Astrocyte of the cerebellum (primary cell): ENCODE measurements around the gene ZNF579.
"Not testable (repeated sequence)": the region's sequence is repeated elsewhere in the genome, so short reads cannot be mapped to it uniquely, and the experiment has no call there.

Source experiments
- DNase-seq: peaks from one replicate; pipeline ENCODE4 v3.0.0-alpha.2; 2011; ENCODE audit warnings: low read depth
- H3K4me3 ChIP-seq: 2 replicates; pipeline ENCODE4 v1.5.1; 2011; ENCODE audit warnings: mild to moderate bottlenecking, low read depth, low read length, moderate library complexity
- in situ Hi-C: cut with HindIII; loops from 2 replicates; pipeline ENCODE4 v1.10.0; 2017; ENCODE audit warnings: low sequenced_read_pairs
- TF ChIP-seq, protein P1 (sequence below): IDR thresholded peaks from 2 replicates; pipeline ENCODE4 v1.5.1; 2012; ENCODE audit warnings: low read length, low read depth, moderate library complexity, mild to moderate bottlenecking; ENCODE audit errors: missing control alignments

ZNF579 gene

DNA sequence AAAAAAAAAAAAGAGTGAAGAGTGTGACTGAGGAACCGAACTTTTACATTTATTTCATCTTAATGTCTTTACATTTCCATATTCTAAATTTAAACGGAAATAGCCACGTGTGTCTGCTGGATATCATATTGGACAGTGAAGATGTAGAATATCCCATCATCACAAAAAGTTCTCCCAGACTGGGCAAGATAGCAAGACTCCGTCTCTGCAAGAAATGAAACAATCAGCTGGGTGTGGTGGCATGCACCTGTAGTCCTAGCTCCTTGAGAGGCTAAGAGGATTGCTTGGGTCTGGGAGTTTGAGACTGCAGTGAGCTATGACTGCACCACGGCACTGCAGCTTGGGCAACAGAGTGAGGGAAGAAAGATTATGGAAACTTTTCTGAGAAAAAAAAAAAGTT is 3.9 kb downstream of the ZNF579 start:
- H3K4me3 ChIP-seq: no peak overlapping the region
- TF ChIP-seq, protein P1, sequence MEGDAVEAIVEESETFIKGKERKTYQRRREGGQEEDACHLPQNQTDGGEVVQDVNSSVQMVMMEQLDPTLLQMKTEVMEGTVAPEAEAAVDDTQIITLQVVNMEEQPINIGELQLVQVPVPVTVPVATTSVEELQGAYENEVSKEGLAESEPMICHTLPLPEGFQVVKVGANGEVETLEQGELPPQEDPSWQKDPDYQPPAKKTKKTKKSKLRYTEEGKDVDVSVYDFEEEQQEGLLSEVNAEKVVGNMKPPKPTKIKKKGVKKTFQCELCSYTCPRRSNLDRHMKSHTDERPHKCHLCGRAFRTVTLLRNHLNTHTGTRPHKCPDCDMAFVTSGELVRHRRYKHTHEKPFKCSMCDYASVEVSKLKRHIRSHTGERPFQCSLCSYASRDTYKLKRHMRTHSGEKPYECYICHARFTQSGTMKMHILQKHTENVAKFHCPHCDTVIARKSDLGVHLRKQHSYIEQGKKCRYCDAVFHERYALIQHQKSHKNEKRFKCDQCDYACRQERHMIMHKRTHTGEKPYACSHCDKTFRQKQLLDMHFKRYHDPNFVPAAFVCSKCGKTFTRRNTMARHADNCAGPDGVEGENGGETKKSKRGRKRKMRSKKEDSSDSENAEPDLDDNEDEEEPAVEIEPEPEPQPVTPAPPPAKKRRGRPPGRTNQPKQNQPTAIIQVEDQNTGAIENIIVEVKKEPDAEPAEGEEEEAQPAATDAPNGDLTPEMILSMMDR: no peak
- no peak for DNase-seq
- in situ Hi-C loops: no loop called here

DNA sequence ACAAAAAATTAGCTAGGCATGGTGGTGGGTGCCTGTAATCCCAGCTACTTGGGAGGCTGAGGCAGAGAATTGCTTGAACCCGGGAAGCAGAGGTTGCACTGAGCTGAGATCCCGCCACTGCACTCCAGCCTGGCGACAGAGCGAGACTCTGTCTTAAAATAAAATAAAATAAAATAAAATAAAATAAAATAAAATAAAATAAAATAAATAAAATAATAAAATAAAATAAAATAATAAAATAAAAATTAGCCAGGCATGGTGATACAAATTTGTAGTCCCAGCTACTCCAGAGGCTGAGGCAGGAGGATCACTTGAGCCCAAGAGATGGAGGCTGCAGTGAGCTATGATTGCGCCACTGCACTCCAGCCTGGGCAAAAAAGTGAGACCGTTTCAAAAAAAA is 6.7 kb downstream of the ZNF579 start:
- DNase-seq, in situ Hi-C loops, H3K4me3 ChIP-seq: not testable (repeated sequence)

DNA sequence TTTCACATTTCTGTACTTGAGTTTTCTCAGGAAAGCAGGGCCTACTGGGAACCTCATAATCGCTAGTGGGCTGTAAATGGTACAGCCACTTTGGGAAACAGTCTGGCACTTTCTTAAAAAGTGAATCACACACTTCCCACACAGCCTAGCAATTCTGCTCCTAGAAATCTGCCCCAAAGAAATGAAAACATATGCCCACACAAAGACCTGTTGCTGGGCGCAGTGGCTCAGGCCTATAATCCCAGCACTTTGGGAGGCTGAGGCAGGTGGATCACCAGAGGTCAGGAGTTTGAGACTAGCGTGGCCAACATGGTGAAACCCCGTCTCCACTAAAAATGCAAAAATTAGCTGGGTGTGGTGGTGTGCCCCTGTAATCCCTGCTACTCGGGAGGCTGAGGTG is 11.2 kb downstream of the ZNF579 start:
- in situ Hi-C loops, DNase-seq, H3K4me3 ChIP-seq: not testable (repeated sequence)

- no peak for DNase-seq
- in situ Hi-C loops: no loop called here
- H3K4me3 ChIP-seq: no peak overlapping the region
- TF ChIP-seq, protein P1: no peak
These were observed 12.8 kb downstream of the ZNF579 start for GRCh38 chr19:55567708-55568328.

GRCh38 chr19:55566823-55567222 is 13.8 kb downstream of the ZNF579 start:
- DNase-seq: no peak
- in situ Hi-C loops: no loop called here

GRCh38 chr19:55563261-55563690 is 17.4 kb downstream of the ZNF579 start:
- DNase-seq: no peak
- TF ChIP-seq, protein P1: no peak
- in situ Hi-C loops: no loop called here
- no peak overlapping the region for H3K4me3 ChIP-seq

More at GRCh38 chr19:55566823-55567222, 13.8 kb downstream of the ZNF579 start:
- no peak overlapping the region for H3K4me3 ChIP-seq
- TF ChIP-seq, protein P1: no peak

- H3K4me3 ChIP-seq: no peak overlapping the region
- TF ChIP-seq, protein P1: no peak
- in situ Hi-C loops: no loop called here
- no peak for DNase-seq
These were observed 21.0 kb downstream of the ZNF579 start for GRCh38 chr19:55559684-55560083.

DNA sequence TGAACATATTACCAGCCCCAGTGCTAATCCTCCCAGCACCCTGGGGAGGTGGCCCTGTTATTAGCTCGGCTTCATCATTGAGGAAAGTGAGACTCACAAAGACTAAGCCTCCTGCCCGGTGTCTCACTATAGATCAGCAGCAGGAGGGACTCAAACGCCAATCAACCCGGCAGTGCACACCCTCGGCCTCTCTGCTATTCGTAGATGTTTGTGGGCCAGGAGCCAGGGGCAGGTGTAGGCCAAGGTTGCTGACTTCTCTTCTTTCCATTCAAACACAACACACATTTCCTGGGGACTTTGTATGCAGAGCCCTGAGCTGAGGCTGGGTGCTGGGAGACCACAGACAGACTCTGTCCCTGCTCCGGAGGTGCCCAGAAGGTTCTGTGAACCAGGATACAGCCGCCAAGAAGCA is 25.9 kb downstream of the ZNF579 start:
- H3K4me3 ChIP-seq: no peak overlapping the region
- in situ Hi-C loops: no loop called here
- TF ChIP-seq, protein P1: no peak
- DNase-seq: no peak
